COR-L47 (cell line): Measurements from ENCODE around the gene ZC3HAV1.
"Not testable (repeated sequence)": the region's sequence is repeated elsewhere in the genome, so short reads cannot be mapped to it uniquely, and the experiment has no call there.

Experiments
- DNase-seq: peaks from one replicate; lab custom pipeline; 2025; lab: John Stamatoyannopoulos, UW

Gene ZC3HAV1

DNA sequence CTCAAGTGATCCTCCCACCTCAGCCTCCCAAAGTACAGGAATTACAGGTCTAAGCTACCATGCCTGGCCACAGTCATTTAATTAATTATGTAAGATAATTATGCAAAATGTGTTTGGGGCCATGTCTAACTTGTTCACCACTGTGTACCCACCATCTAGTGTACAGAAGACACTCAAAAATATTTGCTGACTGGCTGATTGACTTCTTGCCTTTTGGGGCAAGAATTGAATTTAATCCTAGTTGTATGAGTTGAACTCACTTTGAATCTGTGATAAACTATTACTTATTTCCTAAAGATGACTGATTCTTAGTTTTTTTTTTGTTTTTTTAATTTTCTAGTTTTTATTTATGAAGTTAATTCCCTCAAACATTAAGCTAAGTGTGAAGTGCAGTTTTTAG, 57.9 kb downstream of the ZC3HAV1 start:
- DNase-seq = no peak

DNA sequence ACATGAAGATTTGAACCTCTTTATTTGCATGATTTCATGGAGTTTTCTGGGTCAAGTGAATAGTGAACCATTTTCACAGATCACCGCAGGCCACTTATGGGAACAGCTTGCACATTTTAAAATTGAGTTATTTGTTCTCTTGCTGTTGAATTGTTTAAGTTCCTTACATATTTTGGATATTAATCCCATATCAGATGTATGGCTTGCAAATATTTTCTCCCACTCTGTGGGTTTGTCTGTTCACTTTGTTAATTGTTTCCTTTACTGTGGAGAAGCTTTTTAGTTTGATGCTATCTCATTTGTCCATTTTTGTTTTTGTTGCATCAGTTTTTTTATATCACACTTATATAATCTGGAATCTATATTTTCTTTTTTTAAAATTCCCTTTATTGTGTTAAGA, 59.6 kb downstream of the ZC3HAV1 start:
- DNase-seq = no peak

DNA sequence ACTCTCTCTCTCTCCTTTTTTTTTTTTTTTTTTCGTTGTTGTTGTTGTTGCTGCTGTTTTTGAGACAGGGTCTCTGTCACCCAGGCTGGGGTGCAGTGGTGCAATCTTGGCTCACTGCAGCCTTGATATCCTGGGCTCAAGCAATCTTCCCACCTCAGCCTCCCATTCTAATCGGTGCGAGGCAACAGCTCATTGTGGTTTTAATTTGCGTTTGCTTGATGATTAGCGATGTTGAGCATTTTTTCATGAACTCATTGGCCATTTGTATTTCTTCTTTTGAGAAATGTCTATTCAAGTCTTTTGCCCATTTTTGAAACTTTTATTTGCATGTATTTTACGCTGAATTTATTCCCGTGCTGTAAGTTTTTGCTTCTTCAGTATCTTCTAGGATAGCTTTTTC, 60.4 kb downstream of the ZC3HAV1 start:
- no peak for DNase-seq

DNA sequence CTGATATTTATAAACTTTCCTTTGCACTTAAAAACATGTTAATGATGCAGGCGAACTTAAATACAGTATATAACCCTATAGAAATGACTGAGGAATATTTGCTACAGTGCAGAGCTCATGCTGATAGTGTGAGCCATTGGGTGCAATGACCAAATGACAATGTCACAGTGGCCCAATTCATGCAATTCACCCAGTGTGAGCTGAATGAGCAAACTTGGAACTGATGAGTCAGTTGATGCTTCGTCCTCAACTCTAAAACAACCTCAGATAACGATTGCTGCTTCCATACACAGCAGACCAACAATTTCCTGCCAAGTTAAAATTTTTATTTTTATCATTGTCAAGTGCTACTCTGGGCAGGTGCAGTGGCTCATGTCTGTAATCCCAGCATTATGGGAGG, 61.5 kb downstream of the ZC3HAV1 start:
- no peak for DNase-seq

DNA sequence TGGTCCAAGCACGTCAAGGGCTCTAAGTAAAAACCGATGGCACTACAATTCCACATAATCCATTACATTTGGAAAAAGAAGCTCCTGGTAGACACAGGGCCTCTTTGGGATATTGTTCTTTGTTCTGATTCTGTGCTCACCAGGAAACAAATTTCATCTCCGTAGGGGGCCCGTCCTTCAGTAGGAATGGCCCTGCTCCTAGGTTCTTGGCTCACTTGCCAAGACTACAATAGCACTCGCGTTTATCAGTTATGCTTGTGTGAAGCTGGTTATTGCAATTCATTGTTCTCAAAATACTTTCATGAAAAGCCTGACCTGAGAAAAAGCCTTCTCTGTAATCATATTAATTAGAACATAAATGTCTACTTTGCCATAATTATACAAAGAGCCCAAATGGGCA, 63.4 kb downstream of the ZC3HAV1 start:
- DNase-seq = peak; percentile 96

DNA sequence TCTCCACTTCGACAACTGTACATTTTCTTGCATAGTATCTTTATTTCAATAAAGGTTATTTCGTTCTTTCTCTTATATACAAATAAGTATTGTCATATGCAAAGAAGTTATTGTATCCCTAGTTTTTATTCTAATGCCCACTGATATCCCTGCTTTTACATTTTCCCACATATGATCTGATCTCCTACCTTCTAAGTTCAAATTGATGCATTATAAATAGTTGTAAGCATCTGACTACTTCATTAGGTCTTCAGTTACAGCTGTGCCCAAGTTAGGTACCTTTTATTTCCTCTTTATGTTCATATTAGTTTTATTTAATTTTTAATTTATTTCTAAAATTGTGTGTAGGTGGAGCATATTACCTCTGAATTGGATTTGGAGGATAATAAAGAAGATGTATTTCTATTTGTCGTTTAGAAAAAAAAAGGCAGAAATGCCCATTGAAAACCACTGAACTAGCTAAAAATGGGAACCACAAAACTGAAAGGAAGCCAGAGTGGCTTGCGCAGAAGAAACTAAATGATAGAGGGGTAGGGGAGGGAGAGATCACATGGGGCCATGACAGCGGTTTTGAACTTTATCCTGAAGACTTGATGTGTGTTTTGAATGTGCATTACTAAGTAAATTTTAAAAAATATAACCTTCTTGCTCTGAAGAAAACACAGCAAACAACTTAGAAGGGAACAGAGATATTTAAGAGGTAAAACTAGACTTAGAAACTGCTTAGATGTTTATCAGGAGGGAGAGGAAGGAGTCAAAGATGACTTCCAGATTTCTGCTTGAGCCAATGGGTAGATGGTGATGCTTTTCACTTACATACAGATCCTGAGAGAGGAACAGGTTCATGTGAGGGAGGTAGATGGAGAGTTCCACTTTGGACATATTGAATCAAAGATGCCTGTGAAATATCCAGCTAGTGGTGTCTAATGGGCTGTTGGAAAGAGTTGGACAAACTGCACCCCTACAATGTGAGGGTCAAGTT, 64.4 kb downstream of the ZC3HAV1 start:
- no peak for DNase-seq

DNA sequence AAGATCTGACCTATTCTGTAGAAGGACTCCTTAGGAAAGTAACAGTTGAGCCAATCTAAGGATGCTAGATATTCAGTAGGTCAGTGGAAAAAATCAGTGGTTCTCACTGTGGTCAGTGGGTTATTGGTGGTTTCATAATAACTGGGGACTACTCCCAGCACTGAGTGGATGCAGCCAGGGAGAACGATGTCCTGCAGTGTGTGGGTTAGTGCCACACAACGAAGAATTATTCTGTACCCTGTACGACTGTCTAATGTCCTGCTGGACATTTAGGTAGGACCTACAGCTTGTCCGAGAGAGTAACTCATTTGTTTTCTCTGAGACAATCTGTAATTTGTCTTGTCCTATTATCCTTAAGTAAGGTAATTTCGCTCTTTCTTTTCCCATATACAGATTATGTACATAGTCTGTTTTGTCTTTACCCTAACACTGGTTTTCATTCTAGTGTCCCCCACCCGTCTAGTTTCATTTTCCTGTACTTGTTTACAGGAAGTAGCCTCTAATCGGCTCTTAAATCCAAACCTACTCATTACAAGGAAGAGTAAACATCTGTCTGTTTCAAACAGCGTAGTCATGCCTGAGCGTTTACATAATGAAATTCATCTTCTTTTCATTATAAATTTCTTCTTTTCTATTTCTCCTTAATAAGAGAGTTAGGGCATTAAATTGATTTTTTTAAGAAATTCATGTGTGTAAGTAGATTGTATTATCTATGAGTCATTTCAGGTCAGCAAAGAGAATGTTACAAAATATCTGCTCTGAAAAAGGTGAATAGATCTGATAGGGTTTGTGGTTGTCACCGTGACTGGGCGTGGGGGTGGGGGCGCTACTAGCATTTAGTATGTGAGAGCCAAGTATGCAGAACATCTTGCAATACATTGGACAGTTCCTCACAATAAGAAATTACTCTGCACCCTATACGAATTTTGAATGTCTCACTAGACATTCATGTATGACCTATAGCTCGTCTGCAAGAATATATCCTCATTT, 65.4 kb downstream of the ZC3HAV1 start:
- DNase-seq = peak; percentile 66

DNA sequence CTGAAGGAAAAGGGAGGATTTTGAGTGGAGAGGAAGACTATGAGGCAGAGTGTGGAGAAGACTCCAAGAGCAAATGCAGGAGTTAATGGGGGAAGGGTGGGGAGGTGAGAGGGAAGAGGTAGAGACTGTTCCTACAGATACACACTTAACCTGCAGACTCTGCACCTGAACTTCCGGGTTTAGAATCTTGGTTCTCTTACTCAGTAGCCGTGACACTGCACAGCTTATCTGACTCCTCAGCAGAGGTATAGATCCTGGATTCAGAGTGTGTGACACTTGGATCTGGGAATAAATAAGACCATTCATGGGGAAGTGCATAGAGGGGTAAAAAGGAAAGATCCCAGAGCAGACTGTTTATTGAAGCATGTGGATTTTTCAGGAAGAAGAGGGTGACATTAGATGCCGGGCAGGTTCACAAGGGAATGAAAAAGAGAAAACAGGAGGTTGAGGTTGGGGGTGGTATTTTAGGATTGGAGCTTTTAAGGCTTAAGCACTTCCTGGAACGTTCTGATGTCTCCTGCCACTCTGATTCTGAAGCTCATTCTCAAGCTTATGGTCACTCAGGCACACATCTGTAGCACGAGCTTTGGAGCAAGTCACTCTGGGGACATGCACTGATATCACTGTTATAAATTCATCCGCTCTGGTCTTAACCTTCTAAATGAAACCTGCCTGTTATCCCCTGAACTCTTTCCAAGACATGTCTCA, 68.0 kb downstream of the ZC3HAV1 start:
- DNase-seq = no peak

DNA sequence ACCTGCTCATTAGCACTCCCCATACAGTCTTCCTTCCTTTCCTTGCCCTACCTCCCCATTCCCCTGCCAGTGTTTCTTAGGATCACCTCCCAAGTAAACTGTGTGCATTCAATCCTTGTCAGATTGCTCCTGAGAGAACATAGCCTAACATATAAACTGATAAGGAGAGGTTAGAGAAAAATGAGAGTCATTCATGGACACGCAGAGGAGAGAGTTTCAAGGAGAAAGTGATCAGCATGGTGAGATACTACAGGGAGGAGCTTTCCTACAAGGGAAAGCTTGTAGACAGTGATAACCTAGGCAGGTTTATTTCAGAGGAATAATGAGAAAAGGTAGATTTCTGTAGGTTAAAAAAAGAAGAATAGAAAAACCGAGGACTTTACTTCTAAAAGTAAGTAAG, 70.8 kb downstream of the ZC3HAV1 start:
- DNase-seq = no peak

DNA sequence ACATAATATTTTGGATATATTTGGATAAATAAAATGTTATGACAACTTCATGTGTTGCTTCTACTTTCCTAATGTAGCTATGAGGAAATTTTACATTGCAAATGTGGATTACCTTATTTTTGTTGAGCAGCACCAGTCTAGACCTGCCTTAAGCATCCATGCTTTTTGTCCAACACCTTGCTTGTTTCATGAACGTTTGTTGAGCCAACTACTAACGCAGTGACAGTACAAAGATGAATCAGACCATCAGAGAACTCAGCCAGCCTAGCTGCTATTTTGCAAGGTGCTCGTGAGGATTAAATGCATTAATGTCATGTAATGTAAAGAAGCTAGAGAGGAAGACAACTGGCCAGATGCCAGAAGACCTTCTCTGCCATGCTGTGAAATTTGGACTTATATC, 72.6 kb downstream of the ZC3HAV1 start:
- DNase-seq = no peak

DNA sequence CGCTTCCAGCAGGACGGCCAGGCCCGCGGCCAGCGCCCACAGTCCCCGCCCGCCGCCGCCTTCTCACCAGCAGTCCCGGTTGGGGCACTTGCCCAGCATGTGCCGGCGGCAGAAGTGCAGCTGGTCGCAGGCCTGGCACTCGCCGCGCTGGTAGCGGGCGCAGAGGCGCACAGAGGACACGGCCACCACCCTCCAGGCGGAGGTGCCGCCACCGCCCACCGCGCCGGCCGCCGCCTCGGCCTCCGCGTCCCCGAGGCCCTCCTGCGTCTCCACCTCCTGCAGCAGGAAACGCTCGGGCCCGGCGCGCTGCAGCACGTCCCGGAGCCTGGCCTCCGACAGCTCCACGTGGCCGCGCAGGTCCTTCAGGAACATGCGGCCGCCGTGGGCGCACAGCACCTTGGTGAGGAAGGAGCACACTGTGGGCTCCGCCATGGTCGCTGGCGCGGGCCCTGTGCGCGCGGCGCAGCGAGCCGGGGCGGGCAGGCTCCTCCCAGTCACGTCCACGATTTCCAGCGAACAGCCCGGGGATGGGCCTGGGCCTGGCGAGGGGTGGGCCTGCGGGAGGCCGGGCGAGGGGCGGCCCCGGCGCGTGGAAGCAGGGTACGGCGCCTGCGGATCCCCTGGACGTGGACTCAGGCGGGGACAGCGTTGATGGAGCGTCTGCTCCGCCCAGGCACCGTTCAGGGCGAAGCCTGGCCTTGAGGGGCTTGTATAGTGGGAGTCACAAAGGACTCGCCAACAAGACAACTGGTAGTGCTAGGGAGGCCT, 73.8 kb downstream of the ZC3HAV1 start, which contains the start of gene ZC3HAV1L:
Gene ZC3HAV1L, minus strand, starts transcription at position 457 of the 768 bp plus-strand sequence. Its CDS starts 25 bp downstream, at position 432.
- peak; percentile 73 for DNase-seq

DNA sequence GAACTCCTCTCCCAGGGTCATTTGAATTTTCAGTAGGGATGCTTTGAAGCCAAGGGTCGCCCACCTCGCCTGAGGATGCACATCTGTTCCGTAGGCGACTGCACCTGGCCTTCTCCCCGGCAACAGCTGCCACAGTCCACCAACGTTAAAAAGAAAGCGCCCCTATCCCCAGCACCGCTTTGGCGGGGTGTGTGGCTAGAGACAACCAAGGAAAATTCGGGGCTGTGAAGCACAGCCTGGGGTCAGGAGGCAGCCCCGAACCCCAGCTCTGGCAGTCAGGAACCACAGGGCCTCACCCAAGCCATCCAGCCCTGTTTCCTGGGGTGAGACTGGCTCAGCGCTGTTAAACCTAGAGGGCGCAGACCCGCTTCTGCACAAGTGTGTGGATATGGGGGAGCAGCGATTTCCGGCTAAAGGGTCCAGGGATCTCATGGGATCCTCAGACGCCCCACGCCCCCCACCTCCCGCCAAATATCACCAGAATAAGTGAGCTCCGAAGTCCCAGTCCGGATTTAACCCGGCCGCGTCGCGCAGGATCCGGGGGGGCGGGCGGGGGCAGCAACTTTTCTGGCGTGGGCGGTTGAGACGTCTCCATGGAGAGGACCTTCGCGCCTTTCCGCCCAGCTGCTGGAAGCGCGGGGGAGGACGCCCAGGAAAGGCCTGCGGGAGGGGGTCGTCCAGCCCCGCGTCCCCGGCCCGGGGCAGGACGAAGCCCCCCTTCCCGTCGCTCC, 74.5 kb downstream of the ZC3HAV1 start:
- DNase-seq = peak; percentile 53

DNA sequence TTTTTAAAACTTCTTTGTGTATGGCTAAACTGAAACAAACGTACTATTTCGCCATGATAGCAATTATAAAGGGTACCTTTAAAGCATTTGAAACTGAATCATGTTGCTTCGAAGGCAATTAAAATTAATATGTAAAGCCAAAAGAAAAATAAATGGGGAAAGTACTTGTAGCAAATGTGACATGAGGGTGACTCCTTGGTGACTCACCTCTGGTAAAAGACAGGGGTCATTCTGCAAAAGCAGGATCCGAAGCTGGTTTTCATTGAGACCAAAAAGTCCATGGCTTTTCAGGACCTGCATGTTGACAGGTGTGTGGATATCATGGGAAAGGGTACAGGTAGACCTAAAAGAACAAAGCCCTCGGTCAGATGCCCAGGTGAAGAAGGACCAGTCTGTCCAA, 75.2 kb downstream of the ZC3HAV1 start:
- DNase-seq = no peak

DNA sequence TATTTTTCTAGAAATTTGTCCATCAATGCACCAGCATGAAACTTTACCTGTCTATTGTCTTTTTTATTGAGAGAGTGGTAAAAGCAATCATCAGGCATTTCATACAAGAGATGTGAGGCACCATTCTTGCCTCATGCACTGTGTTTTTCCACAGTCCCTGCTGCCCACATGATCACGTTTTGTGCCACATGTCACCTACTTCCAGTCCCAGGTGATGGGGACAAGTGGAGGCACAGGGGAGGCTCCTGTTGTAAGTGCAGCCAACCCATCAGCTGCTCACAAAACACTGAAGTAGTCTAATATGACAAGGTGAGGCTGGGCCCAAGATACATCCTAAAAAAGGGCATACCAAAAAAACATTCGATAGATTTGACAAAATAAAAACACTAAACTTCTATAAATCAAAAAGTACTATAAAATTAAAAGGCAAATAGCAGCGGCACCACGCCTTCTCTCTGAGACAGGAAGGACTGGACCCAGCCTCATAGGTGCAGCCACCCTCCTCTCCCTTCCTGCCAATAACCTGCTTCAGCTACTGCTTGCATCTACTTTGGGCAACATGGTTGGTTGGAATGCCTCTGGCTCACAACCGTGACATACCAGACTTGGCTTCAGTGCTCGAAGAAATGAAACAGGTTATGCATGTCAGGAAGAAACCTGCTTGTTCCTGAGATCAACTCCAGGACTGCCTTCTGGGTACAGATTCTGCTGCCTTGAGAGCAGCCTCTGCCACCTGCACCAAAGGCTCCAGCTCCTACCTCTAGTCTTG, 76.0 kb downstream of the ZC3HAV1 start:
- no peak for DNase-seq

DNA sequence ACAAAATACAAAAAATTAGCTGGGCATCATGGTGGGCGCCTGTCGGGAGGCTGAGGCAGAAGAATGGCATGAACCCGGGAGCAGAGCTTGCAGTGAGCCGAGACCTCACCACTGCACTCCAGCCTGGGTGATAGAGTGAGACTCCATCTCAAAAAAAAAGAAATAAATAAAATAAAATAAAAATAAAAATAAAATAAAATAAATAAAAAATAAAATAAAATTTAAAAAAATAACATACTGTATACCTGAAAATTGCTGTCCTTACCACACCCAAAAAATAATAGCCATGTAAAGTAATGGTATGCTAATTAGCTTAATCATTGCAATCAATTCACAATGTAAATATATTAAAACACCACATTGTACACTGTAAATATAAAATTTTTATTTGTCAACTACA, 77.0 kb downstream of the ZC3HAV1 start:
- no peak for DNase-seq

DNA sequence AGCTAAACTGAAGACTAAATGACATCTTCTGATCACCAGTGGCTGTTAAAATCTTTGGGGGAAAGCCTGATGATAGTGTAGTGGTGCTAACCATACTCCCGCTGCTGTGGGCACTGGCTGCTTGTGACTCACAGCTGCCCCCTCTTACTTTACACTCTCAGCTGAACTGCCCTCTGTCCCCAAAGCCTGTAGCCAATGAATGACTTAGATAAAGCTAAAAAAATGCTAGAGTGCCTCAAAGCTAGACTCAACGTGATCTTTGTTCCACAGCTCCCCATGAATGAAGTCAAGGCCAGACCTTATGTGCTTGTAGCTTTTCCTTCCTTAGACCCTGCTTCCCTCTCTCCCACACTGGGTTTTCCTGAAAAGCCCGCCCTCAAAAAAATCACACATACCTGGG, 80.2 kb downstream of the ZC3HAV1 start:
- no peak for DNase-seq

DNA sequence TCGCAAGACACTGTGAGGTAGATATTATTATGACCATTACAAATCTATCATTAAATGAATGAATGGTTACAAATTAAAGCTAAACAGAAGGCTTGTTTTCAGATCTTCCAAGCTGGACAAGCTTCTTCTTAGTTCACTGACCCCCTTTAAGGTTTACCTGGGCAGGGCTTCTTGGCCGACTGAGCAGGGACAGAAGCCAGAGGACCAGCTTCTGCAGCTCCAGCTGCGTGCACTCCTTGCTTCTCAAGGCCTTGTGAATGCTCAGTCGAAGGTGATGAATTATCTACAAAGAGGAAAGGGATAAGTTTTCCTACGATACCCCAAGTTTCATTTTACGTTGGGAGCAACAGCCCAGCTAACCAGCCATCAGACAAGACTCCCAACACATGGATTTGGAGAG, 83.0 kb downstream of the ZC3HAV1 start:
- no peak for DNase-seq

DNA sequence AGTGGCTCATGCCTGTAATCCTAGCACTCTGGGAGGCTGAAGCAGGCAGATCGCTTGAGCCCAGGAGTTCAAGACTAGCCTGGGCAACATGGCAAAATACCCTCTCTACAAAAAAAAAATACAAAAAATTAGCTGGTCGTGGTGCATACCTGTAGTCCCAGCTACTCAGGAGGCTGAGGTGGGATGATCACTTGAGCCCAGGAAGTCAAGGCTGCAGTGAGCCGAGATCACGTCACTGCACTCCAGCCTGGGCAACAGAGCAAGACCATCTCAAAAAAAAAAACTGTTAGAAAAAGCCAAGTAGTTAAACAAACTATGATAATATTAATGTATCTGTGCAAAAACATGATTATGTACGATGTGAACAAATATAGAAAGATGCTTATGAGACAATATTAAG, 83.7 kb downstream of the ZC3HAV1 start:
- DNase-seq = not testable (repeated sequence)

DNA sequence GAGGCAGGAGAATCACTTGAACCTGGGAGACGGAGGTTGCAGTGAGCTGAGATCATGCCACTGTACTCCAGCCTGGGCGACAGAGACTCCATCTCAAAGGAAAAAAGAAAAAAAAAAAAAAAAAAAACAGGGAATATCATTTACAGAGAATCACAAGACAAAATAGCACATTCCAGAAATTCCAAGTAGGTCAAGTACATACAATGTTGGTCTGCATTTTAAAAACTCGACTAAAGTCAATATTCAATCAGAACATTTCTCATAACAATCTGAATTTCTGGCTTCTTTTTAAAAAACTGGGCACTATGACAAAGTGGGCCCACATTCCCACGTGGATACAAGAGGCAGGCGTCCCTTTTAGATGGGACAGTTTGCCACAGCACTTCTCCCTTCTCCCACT, 86.4 kb downstream of the ZC3HAV1 start:
- DNase-seq = no peak

DNA sequence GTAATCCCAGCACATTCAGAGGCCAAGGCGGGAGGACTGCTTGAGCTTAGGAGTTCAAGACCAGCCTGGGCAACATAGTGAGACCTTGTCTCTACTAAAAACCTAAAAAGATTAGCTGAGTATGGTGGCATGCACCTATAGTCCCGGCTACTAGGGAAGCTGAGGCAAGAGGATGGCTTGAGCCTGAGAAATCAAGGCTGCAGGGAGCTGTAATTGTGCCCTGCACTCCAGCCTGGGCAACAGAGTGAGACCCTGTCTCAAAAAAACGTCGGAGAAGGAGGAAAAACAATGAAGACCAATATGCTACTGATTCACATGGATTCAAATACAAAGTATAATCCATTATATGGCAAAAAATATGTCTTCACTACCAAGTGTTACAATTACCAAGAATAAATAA, 87.2 kb downstream of the ZC3HAV1 start:
- no peak for DNase-seq
